Cortex of kidney (tissue), 1 donor: ENCODE results near the gene ZNF189.
A peak's percentile ranks its signal among the peaks of the same experiment; 100 is the strongest.

ENCODE experiments used
- DNase-seq: peaks from one replicate; lab custom pipeline; 2025; lab: John Stamatoyannopoulos, UW

Gene ZNF189

GRCh38 chr9:101419863-101420262, 21.2 kb downstream of the ZNF189 start:
- DNase-seq = no peak

GRCh38 chr9:101421653-101422065, 23.0 kb downstream of the ZNF189 start:
- no peak for DNase-seq

GRCh38 chr9:101427358-101427757, 28.7 kb downstream of the ZNF189 start:
- DNase-seq = no peak

GRCh38 chr9:101427957-101428655, 29.5 kb downstream of the ZNF189 start:
- DNase-seq = no peak

- no peak for DNase-seq
These were observed 30.3 kb downstream of the ZNF189 start for GRCh38 chr9:101428909-101429308.

- no peak for DNase-seq
These were observed 31.1 kb downstream of the ZNF189 start for GRCh38 chr9:101429736-101430135.

- no peak for DNase-seq
These were observed 33.5 kb downstream of the ZNF189 start for GRCh38 chr9:101432171-101432570.

GRCh38 chr9:101432740-101433139, 34.1 kb downstream of the ZNF189 start:
- DNase-seq = no peak

GRCh38 chr9:101433229-101433628, 34.6 kb downstream of the ZNF189 start:
- DNase-seq = no peak

- DNase-seq = no peak
These were observed 36.3 kb downstream of the ZNF189 start for GRCh38 chr9:101434998-101435397.

GRCh38 chr9:101435601-101436079, 37.0 kb downstream of the ZNF189 start, which contains the start of gene ALDOB:
Gene ALDOB (minus strand): TSS chr9:101435774. CDS start chr9:101430887, 4,887 bp downstream.
- no peak for DNase-seq

- no peak for DNase-seq
These were observed 39.2 kb downstream of the ZNF189 start for GRCh38 chr9:101437806-101438232.

- no peak for DNase-seq
These were observed 39.9 kb downstream of the ZNF189 start for GRCh38 chr9:101438523-101438922.

- DNase-seq = no peak
These were observed 42.1 kb downstream of the ZNF189 start for GRCh38 chr9:101440714-101441230.

GRCh38 chr9:101442318-101442717, 43.7 kb downstream of the ZNF189 start:
- DNase-seq = no peak

- DNase-seq = no peak
These were observed 44.1 kb downstream of the ZNF189 start for GRCh38 chr9:101442736-101443135.

GRCh38 chr9:101443364-101443771, 44.7 kb downstream of the ZNF189 start:
- no peak for DNase-seq

GRCh38 chr9:101445353-101446029, 46.8 kb downstream of the ZNF189 start:
- DNase-seq = no peak

GRCh38 chr9:101446732-101447131, 48.1 kb downstream of the ZNF189 start:
- DNase-seq = no peak

- DNase-seq = no peak
These were observed 50.0 kb downstream of the ZNF189 start for GRCh38 chr9:101448680-101449070.

GRCh38 chr9:101449071-101449721, 50.5 kb downstream of the ZNF189 start:
- DNase-seq = peak; percentile 35

GRCh38 chr9:101450931-101451330, 52.3 kb downstream of the ZNF189 start:
- DNase-seq = no peak

GRCh38 chr9:101451498-101451897, 52.8 kb downstream of the ZNF189 start:
- DNase-seq = no peak
